Inflammatory macrophage treated with lipopolysaccharide for 1 hour (primary cell): Measurements from ENCODE around the gene CTXN1.

ENCODE experiments used
- DNase-seq, 2 donors: peaks; one replicate each; pipeline ENCODE4 v3.0.0-alpha.2; 2020 to 2022

Gene CTXN1

GRCh38 chr19:7912697-7913564, 13.0 kb downstream of the CTXN1 start:
- no peak for DNase-seq

- DNase-seq, result no peak
Measured at GRCh38 chr19:7912144-7912696, 13.7 kb downstream of the CTXN1 start.

- no peak for DNase-seq
Measured at GRCh38 chr19:7911508-7912143, 14.3 kb downstream of the CTXN1 start.

- no peak for DNase-seq
Measured at GRCh38 chr19:7910321-7911161, 15.4 kb downstream of the CTXN1 start.

- DNase-seq, result no peak
Measured at GRCh38 chr19:7909471-7910067, 16.4 kb downstream of the CTXN1 start.

GRCh38 chr19:7908742-7909461, 17.0 kb downstream of the CTXN1 start:
- DNase-seq, result no peak

GRCh38 chr19:7908078-7908699, 17.7 kb downstream of the CTXN1 start:
- DNase-seq, result no peak

GRCh38 chr19:7907544-7907943, 18.4 kb downstream of the CTXN1 start:
- DNase-seq, result no peak

- no peak for DNase-seq
Measured at GRCh38 chr19:7907122-7907521, 18.8 kb downstream of the CTXN1 start.

GRCh38 chr19:7905859-7906258, 20.1 kb downstream of the CTXN1 start:
- no peak for DNase-seq

- no peak for DNase-seq
Measured at GRCh38 chr19:7905268-7905667, 20.7 kb downstream of the CTXN1 start.

GRCh38 chr19:7904074-7905020, 21.6 kb downstream of the CTXN1 start:
- DNase-seq, result peak; percentile 32 to 54

GRCh38 chr19:7903244-7904073, 22.5 kb downstream of the CTXN1 start, which contains the start of gene MAP2K7:
Gene MAP2K7, plus strand, starts transcription at chr19:7903877. Its CDS starts 68 bp downstream, at chr19:7903945.
- DNase-seq, result peak; percentile 98 to 100

- no peak for DNase-seq
Measured at GRCh38 chr19:7902796-7903243, 23.1 kb downstream of the CTXN1 start.

GRCh38 chr19:7901337-7901736, 24.6 kb downstream of the CTXN1 start:
- DNase-seq, result no peak

- DNase-seq, result no peak
Measured at GRCh38 chr19:7900931-7901330, 25.0 kb downstream of the CTXN1 start.

GRCh38 chr19:7900401-7900870, 25.5 kb downstream of the CTXN1 start:
- no peak for DNase-seq

- no peak for DNase-seq
Measured at GRCh38 chr19:7899751-7900378, 26.1 kb downstream of the CTXN1 start.
